ENCODE results near the gene FCRL6.

- TF ChIP-seq CTCF (IDR thresholded peaks at IDR 0.05) (no peak), POLR2AphosphoS5 (IDR thresholded peaks at IDR 0.05; ENCODE audit: low read depth, low read length) (no peak), SIN3A (IDR thresholded peaks at IDR 0.05; ENCODE audit: borderline replicate concordance, insufficient read depth, low read depth, low read length) (no peak), REST (IDR thresholded peaks at IDR 0.05; ENCODE audit: insufficient read depth in 1 of 2, low read depth in 2 of 2, low read length in 1 of 2) (no peak)
Observed at GRCh38 chr1:159862557-159862956, 60.4 kb downstream of the FCRL6 start, which contains the start of gene VSIG8.
